Stimulated activated CD4-positive, alpha-beta T cell treated with anti-CD3 and anti-CD28 coated beads, Interleukin-2, amount 100 ng/mL, for 24 hours (primary cell): ENCODE data around the gene GPR34.
"Not testable (repeated sequence)": the region's sequence is repeated elsewhere in the genome, so short reads cannot be mapped to it uniquely, and the experiment has no call there.

ENCODE experiments used
- DNase-seq, 2 donors: peaks; one replicate each; pipeline ENCODE4 v3.0.0-alpha.2; 2020

GPR34 gene

DNA sequence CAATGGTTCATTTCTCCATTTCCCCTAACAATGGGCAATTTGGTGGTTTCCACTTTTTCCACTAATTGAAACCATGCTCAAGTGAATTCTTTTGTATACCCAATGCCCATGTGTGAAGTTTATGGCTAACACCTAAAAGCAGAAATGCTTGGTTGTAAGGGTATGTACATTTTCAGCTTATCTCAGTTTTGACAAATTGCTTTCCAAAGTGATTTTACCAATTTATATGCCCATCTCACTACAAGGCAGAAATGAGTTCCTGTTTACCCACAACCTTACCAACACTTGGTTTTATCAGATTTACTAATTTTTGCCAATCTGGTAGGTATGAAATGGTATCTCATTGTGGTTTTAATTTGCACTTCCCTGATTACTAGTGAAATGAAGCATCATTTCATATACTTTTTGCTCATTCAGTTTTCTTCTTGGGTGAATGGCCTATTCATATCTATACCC lies 14.8 kb downstream of the GPR34 start:
- no peak for DNase-seq

DNA sequence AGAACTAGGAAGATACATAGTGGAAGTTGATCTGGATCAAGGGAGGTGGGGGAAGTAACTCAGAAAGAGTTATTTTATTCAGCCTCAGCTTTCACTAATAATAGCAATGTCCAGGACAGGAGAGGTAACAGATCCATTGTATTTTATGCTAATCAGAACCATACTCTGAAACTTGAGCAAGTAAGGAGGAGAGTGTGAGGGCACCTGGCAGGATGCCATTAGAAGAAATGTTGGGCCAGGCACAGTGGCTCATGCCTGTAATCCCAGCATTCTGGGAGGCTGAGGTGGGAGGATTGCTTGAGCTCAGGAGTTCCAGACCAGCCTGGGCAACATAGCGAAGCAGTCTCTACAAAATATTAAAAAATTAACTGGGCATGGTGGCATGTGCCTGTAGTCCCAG lies 16.3 kb downstream of the GPR34 start:
- DNase-seq, result no peak

DNA sequence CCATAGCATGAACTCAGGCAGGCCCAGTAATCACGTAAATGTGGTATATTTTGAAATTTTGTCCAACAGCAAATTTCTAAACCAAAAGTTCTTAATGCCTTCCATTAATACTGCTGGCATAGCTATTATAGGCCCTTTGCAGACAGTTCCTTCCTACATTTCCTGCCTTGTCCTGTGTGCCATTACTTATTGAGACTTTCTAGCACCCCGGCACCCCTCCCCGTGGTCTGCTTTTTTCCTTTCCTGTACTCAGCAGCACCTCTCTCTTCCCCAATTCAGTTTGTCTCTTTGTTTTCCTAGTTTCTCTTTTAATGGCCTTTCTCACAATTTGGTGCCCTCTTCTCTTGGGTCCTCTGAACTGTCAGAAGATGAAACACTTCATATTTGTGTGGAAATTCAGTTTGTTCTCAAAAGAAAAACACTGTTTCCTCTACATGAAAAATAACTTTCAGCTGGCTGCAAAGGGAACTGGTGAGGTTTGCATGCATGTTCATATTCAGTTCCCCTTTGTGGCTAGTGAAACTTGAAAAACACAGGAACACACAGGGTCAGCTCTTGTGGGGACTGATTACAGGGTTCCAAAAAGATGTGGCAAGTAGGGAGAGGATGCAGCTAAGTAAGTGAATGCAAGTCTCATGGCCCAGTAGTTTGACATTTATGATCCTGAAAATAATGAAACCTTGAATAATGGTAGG lies 17.1 kb downstream of the GPR34 start:
- DNase-seq, result no peak

DNA sequence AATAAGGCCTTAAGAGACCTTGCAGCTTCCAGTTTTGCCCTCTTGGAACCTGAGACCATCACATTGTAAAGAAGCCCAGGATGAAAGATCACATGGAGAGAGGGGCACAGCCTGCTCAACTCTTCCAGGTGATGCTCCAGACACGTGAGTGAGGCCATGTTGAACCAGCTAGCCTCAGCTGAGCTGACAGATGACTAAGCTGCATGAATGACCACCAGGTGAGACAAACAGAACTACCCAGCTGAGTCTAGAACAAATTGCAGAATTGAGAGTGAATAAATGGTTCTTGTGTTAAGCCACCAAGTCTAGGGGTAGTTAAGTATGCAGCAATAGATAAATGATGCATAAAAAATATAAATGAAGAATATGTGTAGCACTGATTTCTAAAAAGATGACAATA lies 18.4 kb downstream of the GPR34 start:
- DNase-seq, result no peak

DNA sequence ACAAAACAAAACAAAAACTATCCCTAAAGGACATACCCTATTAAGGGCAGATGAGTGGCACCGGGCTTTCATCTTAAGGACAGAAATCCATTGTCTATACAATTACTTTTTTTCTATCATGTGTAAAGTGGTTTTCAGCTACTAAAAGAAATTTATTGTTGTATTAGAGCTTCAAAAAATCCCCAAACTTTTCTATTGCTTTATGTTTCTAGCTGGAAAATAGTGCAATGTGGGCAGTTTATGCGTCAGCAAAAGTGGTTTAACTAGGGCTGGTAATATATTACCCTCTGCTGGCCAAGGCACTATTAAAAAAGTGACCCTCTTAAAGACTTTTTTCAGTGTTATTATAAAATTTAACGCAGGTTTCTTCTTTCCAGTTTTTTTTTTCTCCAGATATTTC lies 19.7 kb downstream of the GPR34 start:
- no peak for DNase-seq

DNA sequence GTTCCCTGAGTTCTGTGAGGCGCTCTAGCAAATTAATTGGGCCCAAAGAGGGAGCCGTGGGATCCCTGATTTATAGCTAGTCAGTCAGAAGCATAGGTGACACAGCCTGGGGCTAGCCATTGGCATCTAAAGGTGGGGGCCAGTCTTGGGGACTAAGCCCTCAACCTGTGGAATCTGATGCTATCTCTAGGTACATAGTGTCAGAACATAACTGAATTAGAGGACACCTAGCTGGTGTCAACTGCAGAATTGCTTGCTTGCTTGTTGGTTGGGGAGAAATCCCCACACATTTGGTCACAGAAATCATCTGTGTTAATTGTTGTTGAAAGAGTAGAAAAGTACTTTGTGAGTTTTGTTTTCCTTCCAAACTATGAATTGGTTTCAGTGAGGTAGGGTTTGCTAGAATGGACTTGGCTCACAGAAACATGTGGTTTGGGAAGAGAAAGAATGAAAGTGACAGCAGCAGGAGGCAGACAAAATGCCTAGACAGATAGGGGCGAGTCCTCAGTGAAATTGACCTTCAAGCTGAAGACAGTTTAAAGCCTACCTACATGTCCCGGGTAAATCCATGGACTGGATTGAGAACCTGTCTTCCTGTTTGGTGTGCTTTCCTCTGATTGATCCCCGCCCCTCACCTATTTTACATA lies 22.4 kb downstream of the GPR34 start:
- DNase-seq, result no peak

DNA sequence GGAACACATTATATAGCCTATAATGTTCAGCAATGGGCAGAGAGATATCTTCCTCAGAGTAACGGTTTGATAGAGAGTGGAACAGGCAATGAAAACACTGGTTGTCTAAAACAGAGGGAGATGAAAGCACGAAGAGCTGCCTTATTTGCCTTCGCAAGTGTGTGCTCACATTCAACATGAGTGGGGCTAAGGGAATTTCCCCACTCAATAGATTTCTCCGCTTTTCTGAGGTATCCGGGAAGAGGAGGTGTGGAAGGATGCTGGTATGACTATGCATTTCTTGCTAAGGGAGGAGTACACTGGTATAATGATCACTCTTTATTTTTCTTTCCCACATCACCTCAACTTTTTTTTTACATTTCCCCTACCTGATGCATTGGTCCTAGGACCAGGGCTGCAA lies 27.4 kb downstream of the GPR34 start:
- DNase-seq, result no peak

DNA sequence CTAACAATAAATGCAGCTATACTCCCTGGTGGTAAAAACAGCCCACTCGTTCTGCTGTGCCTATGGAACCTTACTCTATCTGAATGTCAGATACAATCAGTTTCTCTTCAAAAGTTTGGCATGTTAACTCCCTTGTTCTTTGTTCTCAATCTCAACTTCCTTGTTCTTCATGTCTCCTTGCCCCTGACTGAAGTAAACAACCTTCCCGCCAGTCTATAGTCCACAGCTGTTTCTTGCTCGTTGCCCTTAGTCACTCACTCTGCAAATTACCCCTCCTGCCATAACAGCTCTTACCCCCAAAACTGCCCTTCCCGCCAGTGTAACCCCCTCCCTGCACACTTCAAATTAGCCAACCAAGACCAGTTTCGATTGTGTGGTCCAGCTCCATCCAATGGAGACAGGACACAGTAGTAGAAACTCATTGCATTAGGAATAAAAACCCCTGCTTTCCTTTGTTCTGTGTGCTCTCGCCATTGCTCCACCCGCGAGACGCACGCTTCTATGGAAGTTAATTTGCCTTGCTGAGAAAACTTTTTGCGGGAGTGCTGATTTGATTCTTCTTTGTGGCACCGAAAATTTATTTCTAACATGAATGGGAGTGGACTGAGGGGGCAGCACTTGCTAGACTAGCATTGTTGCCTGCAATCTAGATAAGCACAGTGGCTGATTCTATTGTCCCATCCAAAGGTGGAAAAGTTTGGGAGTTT lies 28.1 kb downstream of the GPR34 start:
- no peak for DNase-seq

DNA sequence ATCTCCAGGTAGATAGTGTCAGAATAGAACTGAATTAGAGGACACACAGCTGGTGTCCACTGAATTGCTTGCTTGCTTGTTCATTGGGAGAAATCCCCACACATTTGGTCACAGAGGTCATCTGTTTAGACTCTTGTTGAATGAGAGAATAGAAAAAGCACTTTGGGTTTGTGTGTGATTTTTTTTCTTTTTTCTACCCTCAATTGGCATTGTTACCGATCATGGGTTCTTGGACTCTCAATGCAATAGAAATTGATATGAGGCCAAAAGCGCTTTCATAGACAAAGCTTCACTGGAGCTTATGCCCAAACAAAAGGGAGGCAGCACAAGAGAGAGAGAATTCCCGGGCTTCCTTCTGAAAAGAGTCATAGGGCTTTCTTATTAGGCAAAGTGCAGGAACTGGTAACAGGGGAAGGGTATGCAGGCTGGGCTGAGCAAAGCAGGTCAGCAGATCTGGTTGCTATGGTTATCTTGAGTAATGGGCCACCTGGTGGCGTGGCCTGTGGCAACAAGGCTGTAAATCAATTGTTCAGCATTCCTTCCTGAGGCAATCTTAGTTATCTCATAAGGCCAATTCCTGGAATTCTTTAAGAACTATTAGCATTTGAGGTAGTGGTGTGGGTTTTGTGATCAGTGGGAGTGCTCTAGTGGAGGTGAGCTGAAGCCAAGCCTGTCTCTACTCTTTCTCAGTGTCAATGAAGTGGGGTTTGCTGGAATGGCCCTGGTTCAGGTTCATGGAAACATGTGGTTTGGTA lies 29.9 kb downstream of the GPR34 start:
- no peak for DNase-seq

DNA sequence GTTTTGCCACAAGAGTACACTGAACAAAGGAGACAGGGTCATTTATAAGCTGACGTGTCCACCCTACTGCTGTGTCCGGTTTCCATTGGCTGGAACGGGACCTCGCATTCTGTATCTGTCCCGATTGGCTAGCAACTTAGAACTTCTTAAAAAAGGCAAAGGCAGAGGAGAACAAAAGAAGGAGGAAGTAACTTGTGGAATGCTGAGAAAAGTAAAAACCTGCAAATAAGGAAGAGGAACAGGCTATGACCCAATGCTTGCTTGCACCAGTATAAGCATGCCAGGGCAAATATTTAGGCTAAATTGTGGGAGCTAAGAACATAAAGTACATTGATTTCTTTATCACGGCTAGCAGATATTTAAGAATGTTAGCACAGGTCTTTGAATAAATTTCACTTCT lies 30.8 kb downstream of the GPR34 start:
- DNase-seq, result not testable (repeated sequence)

DNA sequence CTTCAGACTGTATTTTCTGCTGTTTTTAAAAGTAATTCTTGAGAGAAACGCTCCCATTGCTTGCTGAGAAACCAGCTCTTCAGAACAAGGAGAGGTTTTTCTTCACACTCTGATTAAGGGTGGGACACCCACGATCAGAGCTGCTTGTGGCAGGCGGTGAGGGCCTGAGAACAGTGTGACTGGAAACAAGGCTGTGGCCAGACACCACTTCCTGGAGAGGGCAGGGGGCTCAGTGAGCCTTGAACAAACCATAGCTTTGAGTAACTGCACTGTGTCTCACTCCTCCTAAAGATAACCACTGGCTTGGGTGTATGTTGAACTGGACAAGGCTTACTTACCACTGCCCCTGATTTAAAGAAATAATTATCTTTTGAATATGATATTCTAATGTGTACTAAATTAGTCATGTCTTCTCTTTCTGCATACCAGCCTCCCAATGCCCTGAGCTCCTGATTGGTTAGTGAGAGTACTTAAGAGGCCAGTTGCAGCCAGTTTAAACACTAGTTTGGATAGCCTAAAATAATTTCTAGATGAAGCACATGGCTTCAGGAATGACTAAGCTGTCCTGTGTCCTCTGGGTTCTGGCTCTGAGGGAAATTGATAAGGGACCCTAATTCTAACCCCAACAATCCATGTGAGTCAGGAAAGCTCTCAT lies 31.5 kb downstream of the GPR34 start:
- DNase-seq, result peak; percentile 17 to 22

DNA sequence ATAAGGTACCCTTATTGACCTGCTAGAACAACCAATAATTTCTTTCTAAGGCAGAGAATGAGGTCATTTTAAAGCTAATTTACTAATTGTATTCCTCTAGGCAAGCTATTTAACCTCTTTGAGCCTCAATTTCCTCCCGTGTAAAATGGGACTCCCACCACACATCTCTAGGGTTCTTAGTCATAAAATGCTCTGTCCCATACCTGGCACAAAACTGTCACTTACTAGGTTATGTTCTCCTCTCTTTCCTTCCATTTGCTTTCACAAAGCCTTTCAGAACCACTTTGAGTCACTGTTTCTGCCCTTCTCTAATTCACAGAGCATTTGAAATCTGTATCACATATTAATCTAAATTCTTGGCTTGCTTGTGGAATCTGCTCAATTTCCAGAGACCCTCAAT lies 32.8 kb downstream of the GPR34 start:
- no peak for DNase-seq

DNA sequence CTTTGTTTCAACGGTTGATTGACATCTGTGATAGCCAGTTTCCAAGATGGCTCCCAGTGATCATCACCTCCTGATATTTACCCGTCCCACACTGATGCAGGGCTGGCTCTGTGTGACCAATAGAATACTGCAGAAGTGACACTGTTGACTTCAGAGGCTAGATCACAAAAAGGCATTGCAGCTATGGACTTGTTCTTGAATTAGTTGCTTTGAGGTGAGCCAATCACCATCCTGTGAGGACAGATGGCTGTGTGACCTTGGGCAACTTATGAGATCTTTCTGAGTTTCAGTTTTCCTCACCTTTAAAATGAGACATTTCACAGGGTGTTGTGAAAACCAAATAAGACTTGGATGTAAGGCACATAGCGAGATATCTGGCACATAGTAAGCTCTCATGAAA lies 33.4 kb downstream of the GPR34 start:
- DNase-seq, result no peak

DNA sequence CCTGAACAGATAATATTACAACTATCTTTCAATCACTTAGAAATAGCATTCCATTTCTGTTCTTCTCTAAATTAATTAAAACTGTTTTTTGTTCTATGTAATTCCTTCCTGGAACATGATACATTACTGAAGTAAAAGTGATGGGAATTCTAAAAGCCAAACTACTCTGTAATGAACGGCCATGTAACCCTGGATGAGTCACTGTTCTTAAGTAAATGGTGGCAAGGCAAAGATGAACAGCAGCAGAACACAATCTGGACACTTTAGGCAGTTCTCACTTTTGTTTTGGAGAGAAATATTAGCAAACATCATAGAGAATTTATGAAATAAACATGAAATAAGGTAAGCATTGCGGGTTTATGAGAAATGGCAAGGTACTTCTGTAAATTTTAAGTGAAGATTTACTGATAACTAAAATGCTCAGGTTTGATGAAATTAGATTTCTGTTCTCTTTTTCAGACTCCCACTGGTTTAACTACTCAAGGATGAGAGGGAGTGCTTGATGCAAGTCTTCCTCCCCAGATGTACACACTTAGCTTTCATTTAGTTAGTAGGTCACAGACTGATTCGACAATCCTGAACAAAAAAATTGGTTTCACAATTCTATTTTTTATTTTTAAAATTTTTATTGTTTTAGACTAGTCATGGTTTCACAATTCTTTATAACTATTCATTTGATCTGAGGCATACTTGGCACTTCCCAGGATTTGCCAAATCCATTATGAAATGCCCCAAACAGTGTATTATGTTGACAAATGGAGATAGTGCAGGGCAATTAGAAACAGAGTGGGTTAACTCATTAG lies 34.2 kb downstream of the GPR34 start:
- DNase-seq, result no peak

DNA sequence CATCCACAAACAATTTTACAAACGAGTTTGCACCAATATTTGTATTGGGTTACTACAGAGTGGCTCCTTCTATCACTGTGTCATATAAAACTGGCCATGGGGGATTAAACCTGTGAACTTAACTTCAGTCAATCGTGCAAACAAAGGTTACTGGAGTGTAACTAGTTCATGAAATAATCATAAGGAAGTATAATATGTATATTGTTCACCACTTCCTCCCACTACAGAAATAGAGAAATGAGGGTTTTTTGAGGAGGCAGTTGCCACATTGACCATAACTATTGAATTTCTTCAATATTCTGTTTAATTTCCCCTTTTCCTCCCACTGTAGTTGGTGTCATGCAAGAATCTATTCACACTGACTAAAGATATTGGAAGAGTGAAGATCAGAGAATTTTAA lies 35.1 kb downstream of the GPR34 start, which contains the start of gene GPR82:
TSS of gene GPR82 (plus strand) at position 356 of the 400 bp plus-strand sequence. CDS start 2,846 bp downstream, outside the sequence.
- DNase-seq, result no peak

DNA sequence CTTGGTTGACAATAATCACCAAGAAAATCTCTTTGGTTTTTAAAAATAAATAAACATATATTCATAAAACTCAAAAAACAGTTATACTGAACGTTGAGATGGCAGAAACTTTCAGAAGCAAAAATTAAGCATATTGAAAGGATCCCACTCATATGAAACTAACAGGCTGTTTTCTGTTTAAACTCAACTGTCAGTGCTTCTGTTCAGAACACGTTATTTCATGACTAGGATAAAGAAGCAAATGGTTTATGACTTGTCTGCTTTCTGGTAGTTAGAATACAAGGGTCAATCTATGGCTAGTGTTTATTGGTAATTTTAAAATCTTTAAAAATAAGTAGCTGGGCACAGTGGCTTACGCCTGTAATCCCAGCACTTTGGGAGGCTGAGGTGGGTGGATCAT lies 39.4 kb downstream of the GPR34 start:
- no peak for DNase-seq

DNA sequence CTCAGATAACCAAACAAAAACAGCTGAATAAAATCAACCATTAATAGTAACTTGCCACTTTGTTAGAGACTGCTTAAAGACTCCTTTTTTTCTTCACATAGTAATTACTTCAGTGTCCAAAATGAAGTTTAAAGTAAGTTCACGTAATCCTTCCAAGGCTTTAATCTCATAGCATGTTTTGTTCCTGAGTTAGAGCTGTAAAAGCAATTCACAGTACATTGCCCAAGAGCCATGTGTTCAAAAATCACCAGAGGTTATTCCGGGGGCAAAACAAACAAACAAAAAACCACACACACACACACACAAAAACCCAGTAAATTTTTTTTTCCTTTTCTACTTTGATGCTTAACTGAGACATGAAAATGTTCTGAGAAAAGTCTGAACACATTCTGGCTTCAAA lies 41.3 kb downstream of the GPR34 start:
- DNase-seq, result no peak

DNA sequence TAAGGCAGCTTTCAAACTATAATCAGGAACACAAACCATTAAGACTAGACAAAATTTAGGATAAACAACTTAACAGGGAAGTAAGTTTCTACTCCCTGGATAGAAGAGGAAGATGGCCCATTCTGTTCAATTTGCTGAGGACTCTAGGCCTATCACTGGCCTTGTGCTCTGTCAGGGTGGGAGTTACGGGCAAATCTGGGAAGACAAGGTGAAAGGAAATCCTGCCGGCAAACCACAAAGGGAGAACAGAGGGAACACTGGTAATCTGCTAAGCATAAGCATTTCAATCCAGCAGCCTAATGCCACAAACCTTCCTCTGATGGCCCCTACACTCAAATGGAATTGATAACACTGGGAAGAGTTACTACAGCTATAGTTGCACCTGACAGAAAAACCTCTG lies 43.5 kb downstream of the GPR34 start:
- no peak for DNase-seq

DNA sequence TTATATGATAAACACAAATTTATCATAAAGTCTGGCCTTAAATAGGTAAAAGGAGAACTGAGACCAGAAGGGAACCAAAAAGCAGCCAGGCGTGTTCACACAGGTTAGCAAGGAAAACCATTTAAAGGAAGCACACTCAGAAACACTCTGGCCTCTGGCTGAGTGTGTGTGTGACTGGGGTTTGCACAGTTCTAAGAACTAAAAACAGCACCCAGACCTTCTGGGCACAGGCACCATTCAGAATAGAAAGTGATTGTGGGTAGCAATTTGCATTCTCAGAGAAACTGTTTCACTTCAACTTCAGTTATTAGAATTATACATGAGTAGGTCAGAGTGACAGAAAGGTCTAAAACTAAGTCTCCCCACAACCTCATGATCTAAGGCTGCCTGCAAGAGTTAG lies 45.2 kb downstream of the GPR34 start:
- peak in 1 of 2 donors; percentile 6 for DNase-seq

DNA sequence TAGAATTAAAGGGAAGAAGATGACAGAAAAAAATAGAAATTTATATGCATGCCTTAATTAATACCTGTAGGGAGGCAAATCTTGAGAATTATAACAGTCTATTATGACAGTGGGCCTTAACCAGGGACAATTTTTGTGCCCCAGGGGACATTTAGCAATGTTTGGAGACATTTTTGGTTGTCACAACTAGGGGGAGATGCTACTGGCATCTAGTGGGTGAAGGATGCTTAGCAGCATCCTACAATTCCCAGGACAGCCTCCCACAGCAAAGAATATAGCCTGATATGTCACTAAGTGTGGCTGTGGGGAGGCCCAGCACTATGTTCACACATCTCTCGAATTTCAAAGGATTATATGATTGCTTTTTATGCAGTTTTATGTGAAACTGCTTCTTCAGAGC lies 45.8 kb downstream of the GPR34 start:
- no peak for DNase-seq

DNA sequence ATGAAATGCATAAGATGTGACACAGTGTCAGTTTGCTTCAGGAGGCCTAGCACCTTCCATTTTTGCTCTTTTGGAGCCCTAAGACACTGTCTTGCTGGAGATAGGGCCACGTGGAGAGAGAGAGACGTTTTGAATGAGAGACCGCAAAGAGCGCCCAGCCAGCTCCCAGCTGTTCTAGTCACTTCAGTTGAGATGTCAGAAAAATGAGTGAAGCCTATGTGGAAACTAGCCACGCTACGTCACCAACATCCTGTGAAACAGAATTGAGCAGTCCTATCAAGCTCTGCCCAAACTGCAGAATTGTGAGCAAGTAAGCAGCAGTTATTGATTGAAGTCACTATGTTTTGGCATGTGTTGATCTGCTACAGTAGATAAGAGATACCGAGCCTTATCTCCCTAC lies 48.3 kb downstream of the GPR34 start:
- DNase-seq, result peak in 1 of 2 donors; percentile 3

DNA sequence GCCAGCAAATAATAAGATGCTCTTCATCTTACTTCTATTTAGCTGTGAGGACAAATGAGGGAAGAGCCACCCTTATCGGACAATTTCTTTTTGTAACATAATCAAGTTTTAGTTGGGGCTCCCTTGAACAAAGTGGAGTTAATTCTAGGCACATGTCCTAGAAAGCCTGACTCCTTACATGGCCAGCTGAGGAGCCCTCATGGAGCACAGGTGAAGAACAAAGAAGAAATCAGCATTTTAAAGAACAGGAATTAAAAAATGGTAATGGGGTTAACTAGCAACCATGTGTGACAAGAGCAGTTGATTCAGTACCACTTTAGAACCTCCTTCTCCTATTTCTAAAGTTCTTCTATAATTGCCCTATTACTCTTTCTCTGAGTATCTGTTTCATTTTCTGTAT lies 51.1 kb downstream of the GPR34 start:
- DNase-seq, result no peak
